Measurements from ENCODE around the gene CDC42BPG. TPM values are rescaled to one million over a fixed set of nuclear protein-coding genes. Genes with fewer than 3 reads are reported as not detected.
A peak's percentile ranks its signal among the peaks of the same experiment; 100 is the strongest.

CDC42BPG gene
- total RNA-seq, 1 experiment from 2014 or later, result 24.9 TPM

- no peaks in the 10 kb centered on the region for H3K79me2 ChIP-seq (ENCODE audit: insufficient read depth, low read length)
- no peak overlapping the region for H3K14ac ChIP-seq (ENCODE audit: insufficient read depth, low read length)
- H3K23me2 ChIP-seq (ENCODE audit: insufficient read length, low read depth, low read length, poor library complexity, severe bottlenecking), result peaks cover 8% of the 10 kb centered on the region
- no peak overlapping the region for H4K91ac ChIP-seq (ENCODE audit: insufficient read length, low read depth, low read length)
- no peak overlapping the region for H3K9ac ChIP-seq (ENCODE audit: extremely low read depth, insufficient read length, low read length)
- no peak overlapping the region for H4K5ac ChIP-seq (ENCODE audit: insufficient read length, low read depth, low read length)
- no peaks in the 10 kb centered on the region for H3K27me3 ChIP-seq (ENCODE audit: insufficient read depth, low read length)
- no peaks in the 10 kb centered on the region for H3K9me3 Mint-ChIP-seq
- no peak overlapping the region for H2BK12ac ChIP-seq (ENCODE audit: insufficient read length, low read depth, low read length)
- peaks cover 11 to 14% of the 10 kb centered on the region in 2 experiments for H3K4me1 Mint-ChIP-seq
- DNase-seq, result peak; percentile 18
- no peak overlapping the region for H3K4ac ChIP-seq (ENCODE audit: low read depth, low read length)
- no peak overlapping the region for H2BK5ac ChIP-seq (ENCODE audit: insufficient read length, low read length)
- H3K4me2 ChIP-seq (ENCODE audit: insufficient read depth, insufficient read length, low read length), result no peak overlapping the region
- H3K27me3 Mint-ChIP-seq (ENCODE audit: low read depth), result no peaks in the 10 kb centered on the region
- H3K9me3 ChIP-seq (ENCODE audit: control insufficient read depth, low read depth, low read length), result no peaks in the 10 kb centered on the region
- TF ChIP-seq CTCF (conservative IDR thresholded peaks at IDR 0.05), result no peak
- no peaks in the 10 kb centered on the region for H3K79me1 ChIP-seq (ENCODE audit: insufficient read depth, low read depth, low read length, poor library complexity, severe bottlenecking)
- H2AK5ac ChIP-seq (ENCODE audit: insufficient read length, low read length), result no peak overlapping the region
- no peak overlapping the region for H2BK120ac ChIP-seq (ENCODE audit: low read depth, low read length, poor library complexity, severe bottlenecking)
- H4K20me1 ChIP-seq (ENCODE audit: control insufficient read depth, insufficient read depth, insufficient read length), result no peaks in the 10 kb centered on the region
- no peak overlapping the region for H4K8ac ChIP-seq (replicated peaks; ENCODE audit: insufficient read length, low read depth, low read length)
- no peak overlapping the region for H3T11ph ChIP-seq (ENCODE audit: low read length)
- H2AFZ ChIP-seq (ENCODE audit: low read length), result no peak overlapping the region
- no peak overlapping the region for H3K27ac ChIP-seq (ENCODE audit: insufficient read length, low read depth, low read length)
- no peak overlapping the region for H3K18ac ChIP-seq (ENCODE audit: insufficient read length, low read depth, low read length)
- H3K27ac Mint-ChIP-seq, result peak overlapping the region in 1 of 3 experiments; percentile 44; a peak in 2 of 7 replicates
- H3K4me1 ChIP-seq (ENCODE audit: insufficient read depth, low read length), result no peaks in the 10 kb centered on the region
- no CpG with 5 or more reads among the region's 26 CpGs for WGBS (ENCODE audit: extremely low coverage, insufficient read length, low lambda C conversion rate)
- H3K36me3 Mint-ChIP-seq (ENCODE audit: insufficient read depth in 1 of 3, low read depth in 3 of 3), result peaks cover under 1 to 22% (median 9%) of the 10 kb centered on the region in 3 experiments; a peak in 6 of 7 replicates
- no peak overlapping the region for H2BK20ac ChIP-seq (ENCODE audit: low read depth, low read length, poor library complexity, severe bottlenecking)
- H3K4me3 Mint-ChIP-seq, result no peak overlapping the region
- H2BK15ac ChIP-seq (ENCODE audit: low read depth, low read length), result no peak overlapping the region
- H3K23ac ChIP-seq (ENCODE audit: insufficient read length, low read depth, low read length), result no peak overlapping the region
- H3K56ac ChIP-seq (ENCODE audit: insufficient read length, low read depth, low read length), result no peak overlapping the region
These were observed 43.9 kb downstream of the CDC42BPG start for GRCh38 chr11:64800303-64801157.
